Hematopoietic multipotent progenitor cell treated with erythropoietin and hydrocortisone succinate and interleukin-3 and kit ligand, for 8 days (in vitro differentiated cells): Measurements from ENCODE around the gene SPRR2B.
"Not testable (repeated sequence)": the region's sequence is repeated elsewhere in the genome, so short reads cannot be mapped to it uniquely, and the experiment has no call there.

Experiments used
- DNase-seq: peaks from one replicate; pipeline ENCODE4 v3.0.0-alpha.2; 2015

SPRR2B gene

DNA sequence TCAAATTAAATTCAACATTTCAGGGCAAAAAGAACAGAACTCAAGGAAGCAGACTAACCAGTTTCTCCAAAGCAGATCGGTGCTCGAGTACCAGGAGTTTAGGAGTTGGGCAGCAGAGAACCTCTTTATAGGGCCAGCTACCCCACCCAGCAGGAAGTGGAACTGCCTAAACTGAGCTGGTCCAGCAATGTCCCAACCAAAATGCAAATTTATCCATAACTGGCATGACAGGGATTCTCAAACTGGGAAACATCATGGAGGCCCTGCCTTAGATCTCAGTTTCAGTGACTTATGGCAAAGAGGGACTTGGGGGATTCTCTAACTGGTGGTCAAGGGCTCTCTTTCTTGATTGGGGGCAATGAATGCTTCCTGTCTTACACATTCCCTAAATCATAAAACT lies at the start of gene SPRR2B:
TSS of gene SPRR2B (minus strand) at position 101 of the 400 bp plus-strand sequence. CDS start 772 bp downstream, outside the sequence.
- DNase-seq = no peak

DNA sequence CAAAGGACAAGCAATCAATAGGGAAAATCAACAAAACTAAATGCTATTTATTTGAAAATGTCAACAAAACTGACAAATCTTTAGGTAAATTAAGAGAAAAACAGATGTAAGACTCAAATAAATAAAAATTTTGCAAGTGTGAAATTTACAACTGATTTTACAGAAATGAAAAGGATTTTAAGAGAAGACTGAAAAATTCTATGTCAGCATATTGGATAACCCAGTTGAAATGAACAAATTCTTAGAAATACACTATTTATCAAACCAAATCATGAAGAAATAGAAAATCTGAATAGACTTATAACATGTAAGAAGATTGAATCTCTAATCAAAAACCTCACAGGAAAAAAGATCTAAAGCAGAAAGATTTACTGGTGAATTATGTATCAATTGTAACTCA lies 49.5 kb upstream of the SPRR2B start:
- DNase-seq = no peak

DNA sequence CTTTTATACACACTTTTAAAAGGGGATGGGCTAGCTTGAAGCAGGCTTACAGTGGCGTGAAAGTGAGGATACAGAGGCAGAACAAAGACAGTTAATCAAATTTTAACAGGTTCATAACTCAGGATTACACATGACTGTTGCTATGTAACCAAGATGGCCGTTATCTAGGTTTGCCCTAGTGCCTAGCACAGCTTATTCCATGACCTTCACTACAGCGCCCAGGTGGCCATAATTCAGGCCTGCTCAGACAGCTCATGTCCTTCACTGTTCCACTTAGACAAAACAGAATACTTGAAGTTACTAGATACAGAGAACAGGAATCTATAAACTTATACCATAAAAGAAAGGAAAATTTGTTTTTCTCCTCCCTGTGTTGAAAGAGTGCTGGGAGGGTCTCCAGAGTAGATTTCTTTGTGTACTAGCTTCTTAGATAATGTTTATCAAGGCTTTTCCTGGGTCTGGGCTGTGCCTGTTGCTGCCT lies 48.1 kb upstream of the SPRR2B start:
- peak; percentile 85 for DNase-seq

DNA sequence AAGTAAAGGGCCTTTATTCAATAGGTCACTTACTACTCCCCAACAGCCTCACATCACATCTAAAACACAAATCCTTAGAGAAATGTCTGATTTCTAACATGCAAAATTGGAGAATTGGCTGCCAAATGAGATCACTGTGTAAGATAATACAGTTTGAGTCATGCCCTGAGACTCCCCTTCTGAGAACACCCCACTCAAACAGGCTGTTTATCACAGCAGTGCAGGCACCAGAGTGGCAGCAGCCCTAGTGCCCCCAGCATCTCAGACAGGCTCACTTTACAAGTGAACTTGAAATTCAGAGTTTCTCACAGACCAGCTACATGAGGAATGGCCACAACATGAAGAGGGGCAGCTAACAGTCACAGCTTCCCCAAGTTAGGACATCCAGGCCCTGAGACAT lies 43.9 kb upstream of the SPRR2B start:
- DNase-seq = peak; percentile 84

DNA sequence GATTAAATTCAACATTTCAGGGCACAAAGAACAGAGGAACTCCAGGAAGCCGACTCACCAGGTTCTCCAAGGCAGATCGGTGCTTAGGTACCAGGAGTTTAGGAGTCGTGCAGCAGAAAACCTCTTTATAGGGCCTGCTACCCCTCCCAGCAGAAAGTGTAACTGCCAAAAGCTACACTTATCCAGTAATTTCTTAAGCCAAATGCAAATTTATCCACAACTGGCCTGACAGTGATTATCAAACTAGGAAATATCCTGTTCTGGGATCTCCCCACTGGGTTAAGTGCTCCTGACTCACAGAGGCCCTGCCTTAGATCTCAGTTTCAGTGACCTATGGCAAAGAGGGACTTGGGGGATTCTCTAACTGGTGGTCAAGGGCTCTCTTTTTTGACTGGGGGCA lies 42.0 kb upstream of the SPRR2B start, which contains the start of gene SPRR2F:
TSS of gene SPRR2F (minus strand) at position 101 of the 400 bp plus-strand sequence. CDS start 783 bp downstream, outside the sequence.
- no peak for DNase-seq

DNA sequence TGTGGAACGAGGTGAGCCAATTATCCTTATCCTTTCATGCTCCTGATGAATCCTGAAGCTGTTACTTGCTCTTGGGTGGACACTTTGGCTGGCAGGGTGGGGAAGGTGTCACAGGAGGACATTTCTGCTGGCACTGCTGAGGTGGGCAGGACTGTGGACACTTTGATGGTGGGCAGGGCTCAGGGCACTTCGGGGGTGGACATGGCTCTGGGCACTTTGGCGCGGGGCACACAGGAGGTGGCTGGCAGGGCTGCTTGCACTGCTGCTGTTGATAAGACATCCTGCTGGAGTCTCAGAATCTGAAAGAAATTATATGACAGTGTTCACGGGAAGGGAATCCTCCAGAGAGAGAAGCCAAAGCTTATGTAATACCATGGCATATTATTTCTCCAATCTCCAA lies 41.0 kb upstream of the SPRR2B start:
- not testable (repeated sequence) for DNase-seq

DNA sequence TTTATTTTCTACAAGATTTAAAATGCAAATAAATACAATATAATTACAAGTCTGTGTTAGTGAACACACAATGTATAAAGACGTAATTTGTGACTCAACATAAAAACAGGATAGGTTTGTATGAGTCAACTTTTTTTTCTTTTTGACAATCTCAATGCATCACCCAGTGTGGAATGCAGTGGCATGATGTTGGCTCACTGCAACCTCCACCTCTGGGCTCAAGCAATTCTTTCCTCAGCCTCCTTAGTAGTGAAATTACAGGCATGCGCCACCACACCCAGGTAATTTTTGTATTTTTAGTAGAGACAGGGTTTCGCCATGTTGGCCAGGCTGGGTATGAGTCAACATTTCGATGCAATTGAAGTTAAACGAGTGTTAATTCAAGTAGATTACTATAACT lies 28.8 kb upstream of the SPRR2B start:
- no peak for DNase-seq

DNA sequence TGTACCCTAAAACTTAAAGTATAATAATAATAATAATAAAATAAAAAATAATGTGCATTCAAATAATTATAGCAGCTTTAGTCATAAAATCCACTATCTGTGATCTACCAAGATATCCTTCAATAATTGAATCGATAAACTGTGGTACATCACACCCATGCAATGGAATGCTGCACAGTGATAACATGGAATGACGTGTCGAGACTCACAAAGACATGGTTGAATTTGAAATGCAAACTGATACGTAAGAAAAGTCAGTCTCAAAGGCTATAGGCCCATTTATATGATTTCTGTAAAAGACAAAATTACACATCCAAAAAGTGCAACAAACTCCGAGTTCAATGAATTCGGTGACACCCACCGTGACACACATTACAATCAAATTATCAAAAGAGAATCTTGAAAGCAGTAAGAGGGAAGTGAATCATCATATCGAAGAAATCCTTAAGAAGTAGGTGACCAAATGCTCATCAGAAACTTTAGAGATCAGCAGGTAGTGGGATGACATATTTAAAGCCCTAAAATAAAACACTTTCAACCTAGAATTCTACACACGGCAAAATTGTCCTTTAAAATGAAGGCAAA lies 28.1 kb upstream of the SPRR2B start:
- DNase-seq = no peak

DNA sequence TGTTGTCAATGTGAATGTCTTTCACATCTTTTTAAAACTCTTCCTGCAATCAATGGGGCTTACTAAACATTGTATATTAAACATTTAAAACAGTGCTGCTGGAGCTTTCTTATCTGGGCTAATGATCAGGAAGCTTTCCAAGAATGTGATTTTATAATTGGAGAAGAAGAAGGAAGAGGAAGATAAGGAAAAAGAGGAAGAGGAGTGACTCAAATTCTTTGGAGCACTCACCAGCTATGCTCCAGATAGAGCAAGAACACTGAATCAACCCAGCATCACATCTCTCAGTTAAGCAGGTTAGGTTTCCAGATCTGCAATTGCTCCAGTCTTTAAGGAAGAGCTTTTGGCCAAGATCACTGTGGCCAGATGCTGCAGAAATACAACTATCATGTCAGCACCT lies 24.4 kb upstream of the SPRR2B start:
- DNase-seq = no peak

DNA sequence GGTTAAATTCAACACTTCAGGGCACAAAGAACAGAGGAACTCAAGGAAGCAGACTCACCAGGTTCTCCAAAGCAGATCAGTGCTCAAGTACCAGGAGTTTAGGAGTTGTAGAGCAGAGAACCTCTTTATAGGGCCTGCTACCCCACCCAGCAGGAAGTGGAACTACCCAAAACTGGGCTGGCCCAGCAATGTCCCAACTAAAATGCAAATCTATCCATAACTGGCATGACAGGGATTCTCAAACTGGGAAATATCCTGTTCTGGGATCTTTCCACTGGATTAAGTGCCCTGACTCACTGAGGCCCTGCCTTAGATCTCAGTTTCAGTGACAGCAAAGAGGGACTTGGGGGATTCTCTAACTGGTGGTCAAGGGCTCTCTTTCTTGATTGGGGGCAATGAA lies 23.0 kb upstream of the SPRR2B start, which contains the start of gene SPRR2E:
TSS of gene SPRR2E (minus strand) at position 101 of the 400 bp plus-strand sequence. CDS start 775 bp downstream, outside the sequence.
- no peak for DNase-seq

DNA sequence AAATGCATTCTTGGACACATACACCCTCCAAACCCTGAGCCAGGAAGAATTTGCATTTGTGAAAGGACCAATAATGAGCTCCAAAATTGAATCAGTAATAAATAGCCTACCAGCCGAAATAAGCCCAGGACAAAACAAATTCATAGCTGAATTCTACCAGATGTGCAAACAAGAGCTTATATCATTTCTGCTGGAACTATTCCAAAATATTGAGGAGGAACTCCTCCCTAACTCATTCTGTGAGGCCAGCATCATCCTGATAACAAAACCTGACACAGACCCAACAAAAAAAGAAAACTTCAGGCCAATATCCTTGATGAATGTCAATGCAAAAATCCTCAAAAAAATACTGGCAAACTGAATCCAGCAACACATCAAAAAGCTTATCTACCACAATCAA lies 16.2 kb upstream of the SPRR2B start:
- DNase-seq = peak; percentile 75

DNA sequence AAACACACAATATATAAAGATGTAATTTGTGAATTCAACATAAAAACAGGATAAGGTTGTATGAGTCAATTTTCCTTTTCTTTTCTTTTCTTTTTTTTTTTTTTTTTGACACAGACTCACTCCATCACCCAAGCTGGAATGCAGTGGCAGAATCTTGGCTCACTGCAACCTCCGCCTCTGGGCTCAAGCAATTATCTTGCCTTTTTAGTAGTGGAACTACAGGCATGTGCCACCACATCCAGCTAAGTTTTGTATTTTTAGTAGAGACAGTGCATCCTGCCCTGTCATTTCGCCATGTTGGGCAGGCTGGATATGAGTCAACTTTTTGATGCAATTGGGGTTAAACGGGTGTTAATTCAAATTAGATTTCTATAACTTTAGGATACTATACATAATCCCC lies 10.3 kb upstream of the SPRR2B start:
- DNase-seq = no peak

DNA sequence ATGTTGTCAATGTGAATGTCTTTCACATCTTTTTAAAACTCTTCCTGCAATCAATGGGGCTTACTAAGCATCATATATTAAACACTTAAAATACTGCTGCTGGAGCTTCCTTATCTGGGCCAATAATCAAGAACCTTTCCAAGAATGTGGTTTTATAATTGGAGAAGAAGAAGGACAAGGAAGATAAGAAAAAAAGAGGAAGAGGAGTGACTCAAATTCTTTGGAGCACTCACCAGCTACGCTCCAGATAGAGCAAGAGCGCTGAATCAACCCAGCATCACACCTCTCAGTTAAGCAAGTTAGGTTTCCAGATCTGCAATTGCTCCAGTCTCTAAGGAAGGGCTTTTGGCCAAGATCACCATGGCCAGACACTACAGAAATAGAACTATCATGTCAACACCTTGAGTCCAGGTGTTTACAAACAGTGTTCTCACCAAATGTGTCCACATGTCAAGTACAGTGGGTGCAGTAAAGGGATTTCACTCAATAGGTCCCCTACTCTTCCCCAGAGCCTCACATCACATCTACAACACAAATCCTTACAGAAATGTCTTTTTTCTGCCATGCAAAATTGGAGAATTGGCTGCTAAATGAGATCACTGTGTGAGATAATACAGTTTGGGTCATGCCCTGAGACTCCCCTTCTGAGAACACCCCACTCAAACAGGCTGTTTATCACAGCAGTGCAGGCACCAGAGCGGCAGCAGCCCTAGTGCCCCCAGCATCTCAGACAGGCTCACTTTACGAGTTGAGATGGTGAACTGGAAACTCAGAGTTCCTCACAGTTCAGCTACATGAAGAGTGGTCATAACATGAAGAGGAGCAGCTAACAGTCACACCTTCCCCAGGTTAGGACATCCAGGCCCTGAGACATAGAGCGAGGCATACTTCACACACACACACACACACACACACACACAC lies 1.7 kb upstream of the SPRR2B start:
- DNase-seq = peak; percentile 65

DNA sequence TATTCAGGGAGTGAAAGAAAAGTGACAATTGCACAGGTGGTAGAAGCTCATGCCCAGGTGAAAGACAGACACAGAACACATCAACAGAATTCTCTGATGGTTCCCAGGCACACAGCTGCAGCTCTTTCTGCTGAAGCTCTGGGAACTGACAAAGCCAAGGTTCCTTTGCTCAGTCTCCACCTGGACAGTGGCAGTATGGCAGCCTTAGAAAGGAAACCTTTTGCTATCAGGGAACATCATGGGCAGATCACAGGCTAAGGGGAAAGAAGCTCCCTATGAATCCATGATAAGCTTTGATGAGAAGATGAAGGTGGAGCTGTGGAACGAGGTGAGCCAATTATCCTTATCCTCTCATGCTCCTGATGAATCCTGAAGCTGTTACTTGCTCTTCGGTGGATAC lies 1.2 kb downstream of the SPRR2B start:
- DNase-seq = no peak

DNA sequence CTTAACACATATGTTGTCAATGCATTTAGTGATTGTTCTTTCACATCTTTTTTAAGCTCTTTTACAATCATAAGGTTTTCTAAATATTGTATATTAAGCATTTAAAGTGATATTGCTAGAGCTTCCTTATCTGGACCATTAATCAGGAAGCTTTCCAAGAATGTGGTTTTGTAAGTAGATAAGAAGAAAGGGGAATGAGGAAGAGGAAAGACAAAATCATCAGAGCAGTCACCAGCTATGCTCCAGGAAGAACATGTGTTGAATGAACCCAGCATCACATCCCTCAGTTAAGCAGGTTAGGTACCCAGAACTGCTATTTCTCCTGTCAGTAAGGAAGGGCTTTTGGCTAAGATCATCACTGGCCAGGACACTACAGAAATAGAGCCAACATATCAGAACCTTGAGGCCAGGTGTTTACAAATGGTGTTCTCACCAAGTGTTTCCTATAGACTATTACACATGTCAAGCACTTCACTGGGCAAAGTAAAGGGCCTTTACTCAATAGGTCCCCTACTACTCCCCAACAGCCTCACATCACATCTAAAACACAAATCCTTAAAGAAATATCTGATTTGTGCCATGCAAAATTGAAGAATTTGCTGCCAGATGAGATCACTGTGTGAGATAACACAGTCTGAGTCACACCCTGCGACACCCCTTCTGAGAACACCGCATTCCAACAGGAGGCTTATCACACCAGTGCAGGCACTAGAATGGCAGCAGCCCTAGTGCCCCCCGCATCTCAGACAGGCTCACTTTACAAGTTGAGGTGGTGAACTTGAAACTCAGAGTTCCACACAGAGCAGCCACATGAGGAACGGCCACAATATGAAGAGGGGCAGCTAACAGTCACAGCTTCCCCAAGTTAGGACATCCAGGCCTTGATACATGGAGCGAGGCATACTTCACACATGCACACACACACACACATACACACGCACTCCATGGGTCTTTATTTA lies 12.3 kb downstream of the SPRR2B start:
- DNase-seq = peak; percentile 94

DNA sequence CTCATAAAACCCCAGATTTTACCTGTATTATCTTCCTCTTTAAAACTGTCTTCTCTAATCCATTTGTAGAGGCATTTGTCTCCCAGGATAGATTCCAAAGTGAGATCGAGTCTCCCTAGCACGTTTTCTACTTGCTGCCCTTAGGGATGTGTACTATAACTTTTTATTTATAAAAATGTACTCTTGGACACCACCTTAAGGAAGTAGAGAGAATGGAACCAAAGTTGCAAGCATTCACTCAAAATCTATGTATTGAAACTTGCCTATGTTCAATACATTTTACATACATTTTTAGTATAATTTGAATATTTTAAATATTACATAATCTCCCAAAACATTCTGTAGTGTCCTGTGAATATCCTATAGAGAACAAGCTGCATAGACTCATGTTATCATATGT lies 13.3 kb downstream of the SPRR2B start:
- peak; percentile 20 for DNase-seq

DNA sequence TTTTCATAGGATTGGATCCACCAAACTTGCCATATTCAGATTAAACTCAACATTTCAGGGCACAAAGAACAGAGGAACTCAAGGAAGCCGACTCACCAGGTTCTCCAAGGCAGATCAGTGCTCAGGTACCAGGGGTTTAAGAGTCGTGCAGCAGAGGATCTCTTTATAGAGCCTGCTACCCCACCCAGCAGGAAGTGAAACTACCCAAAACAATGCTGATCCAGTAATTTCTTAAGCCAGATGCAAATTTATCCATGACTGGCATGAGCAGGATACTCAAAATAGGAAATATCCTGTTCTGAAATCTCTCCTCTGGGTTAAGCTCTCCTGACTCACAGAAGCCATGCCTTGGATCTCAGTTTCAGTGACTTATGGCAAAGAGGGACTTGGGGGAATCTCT lies 14.0 kb downstream of the SPRR2B start, which contains the start of gene SPRR2A:
TSS of gene SPRR2A (minus strand) at position 138 of the 400 bp plus-strand sequence. CDS start 777 bp downstream, outside the sequence.
- DNase-seq = no peak

DNA sequence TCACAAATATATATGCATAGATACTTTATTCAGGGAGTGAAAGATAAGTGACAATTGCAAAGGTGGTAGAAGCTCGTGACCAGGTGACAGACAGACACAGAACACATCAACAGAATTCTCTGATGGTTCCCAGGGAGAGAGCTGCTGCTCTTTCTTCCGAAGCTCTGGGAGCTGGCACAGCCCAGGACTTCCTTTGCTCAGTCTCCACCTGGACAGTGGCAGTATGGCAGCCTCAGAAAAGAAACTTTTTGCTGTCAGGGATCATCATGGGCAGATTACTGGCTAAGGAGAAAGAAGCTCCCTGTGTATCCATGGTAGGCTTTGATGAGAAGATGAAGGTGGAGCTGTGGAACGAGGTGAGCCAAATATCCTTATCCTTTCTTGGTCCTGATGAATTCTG lies 15.3 kb downstream of the SPRR2B start:
- DNase-seq = not testable (repeated sequence)

DNA sequence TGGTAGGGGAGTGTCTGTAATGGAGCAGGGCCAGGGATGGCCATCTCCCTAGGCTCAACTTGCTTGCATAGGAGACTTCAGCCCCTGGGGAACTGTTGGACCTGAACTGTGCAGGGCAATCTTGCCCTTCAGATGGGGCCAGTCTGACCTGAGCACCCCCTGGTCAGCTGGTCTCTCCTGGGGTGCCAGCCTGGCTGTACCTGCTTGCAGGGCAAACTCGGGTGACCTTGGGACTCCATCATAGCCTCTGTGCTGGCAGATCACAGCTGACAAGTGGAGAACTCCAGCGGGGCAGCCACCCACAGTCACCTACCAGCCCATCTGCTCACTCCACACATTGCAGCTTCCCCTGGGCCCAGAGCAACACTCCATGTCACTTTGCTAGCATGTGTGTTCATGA lies 22.2 kb downstream of the SPRR2B start:
- no peak for DNase-seq

DNA sequence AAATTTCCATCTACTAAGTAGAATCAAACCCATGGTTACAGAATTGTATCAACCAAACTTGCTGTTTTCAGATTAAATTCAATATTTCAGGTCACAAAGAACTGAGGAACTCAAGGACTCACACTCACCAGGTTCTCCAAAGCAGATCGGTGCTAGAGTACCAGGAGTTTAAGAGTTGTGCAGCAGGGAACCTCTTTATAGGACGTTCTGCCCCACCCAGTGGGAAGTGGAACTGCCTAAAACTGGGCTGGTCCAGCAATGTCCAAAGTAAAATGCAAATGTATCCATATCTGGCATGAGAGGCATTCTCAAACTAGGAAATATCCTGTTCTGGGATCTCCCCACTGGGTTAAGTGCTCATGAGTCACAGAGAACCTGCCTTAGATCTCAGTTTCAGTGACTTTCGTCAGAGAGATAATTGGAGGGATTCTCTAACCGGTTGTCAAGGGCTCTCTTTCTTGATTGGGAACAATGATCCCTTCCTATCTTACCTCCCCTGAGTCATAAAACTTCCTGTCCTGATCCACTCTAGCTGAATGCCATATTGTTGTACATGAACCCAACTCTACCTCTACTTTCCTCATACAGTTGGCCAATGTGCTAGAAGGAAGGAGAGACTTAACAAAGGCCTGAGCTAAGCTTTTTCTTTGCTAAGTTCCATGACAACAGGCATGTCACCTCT lies 30.3 kb downstream of the SPRR2B start, which contains the start of gene SPRR2D:
TSS of gene SPRR2D (minus strand) at position 171 of the 682 bp plus-strand sequence. CDS start 774 bp downstream, outside the sequence.
- DNase-seq = no peak

DNA sequence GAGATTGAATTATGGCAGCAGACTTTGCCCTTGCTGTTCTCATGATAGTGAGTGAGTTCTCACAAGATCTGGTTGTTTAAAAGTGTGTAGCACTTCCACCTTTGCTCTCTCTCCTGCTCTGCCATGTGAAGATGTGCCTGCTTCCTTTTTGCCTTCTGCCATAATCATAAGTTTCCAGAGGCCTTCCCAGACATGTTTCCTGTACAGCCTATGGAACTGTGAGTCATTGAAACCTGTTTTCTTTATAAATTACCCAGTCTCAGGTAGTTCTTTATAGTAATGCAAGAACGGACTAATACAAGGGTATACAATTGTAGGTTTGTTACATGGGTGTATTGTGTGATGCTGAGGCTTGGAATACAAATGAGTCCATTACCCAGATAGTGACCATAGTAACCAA lies 36.2 kb downstream of the SPRR2B start:
- no peak for DNase-seq
